Adrenal gland (tissue), 12 donors: ENCODE measurements around the gene CRTAP. TPM values are rescaled to one million over a fixed set of nuclear protein-coding genes. Genes with fewer than 3 reads are reported as not detected.

Experiments
- DNase-seq, 7 donors: peaks; one replicate each; pipeline ENCODE4 v3.0.0-alpha.2; 2019 to 2020
- H3K27ac ChIP-seq, 5 donors: fragments of 200-600 bp; sonication (generic) in 4 of 5; 1 replicate in 3 of 5; 2 replicates in 2 of 5; pipeline versions ENCODE4 v1.5.1 to v1.8.0; 2016 to 2020; ENCODE audit warnings: mild to moderate bottlenecking in 1 of 5
- H3K27me3 ChIP-seq: fragments of 200-600 bp; 2 replicates; pipeline ENCODE4 v1.8.0; 2021
- H3K36me3 ChIP-seq, 2 donors: fragments of 200-600 bp; replicated peaks in 1 of 2; 1 replicate in 1 of 2; 2 replicates in 1 of 2; pipeline versions ENCODE4 v1.5.1 to v1.8.0; 2018 to 2022
- H3K4me1 ChIP-seq, 2 donors: fragments of 200-600 bp; replicated peaks in 1 of 2; 1 replicate in 1 of 2; 2 replicates in 1 of 2; pipeline versions ENCODE4 v1.5.1 to v1.8.0; 2018 to 2021
- H3K4me3 ChIP-seq, 4 donors: fragments of 200-600 bp; sonication (generic) in 3 of 4; one replicate each; pipeline ENCODE4 v1.5.1; 2016 to 2018
- H3K9me3 ChIP-seq, 3 donors: fragments of 200-600 bp; sonication (generic) in 1 of 3; replicated peaks in 1 of 3; 1 replicate in 2 of 3; 2 replicates in 1 of 3; pipeline versions ENCODE4 v1.5.1 to v1.8.0; 2016 to 2021
- CTCF ChIP-seq, 6 experiments: fragments of 450-650 bp in 4 of 6; fragments of 200-600 bp in 2 of 6; sonication (generic) in 1 of 6; IDR thresholded peaks; 1 replicate in 5 of 6; 2 replicates in 1 of 6; pipeline versions ENCODE4 v1.5.1 to v1.8.0; 2016 to 2021; ENCODE audit warnings: antibody characterized with exemption in 6 of 6, mild to moderate bottlenecking in 2 of 6, moderate library complexity in 1 of 6
- POLR2A ChIP-seq, 2 donors: fragments of 450-650 bp; IDR thresholded peaks; one replicate each; pipeline ENCODE4 v1.6.1; 2017; ENCODE audit warnings: antibody characterized with exemption in 2 of 2, mild to moderate bottlenecking in 2 of 2, moderate library complexity in 1 of 2
- WGBS, 4 donors: extraction: QIAGEN DNeasy Blood & Tissue Kit in 2 of 4; methylation state at CpG; one replicate each; pipeline versions ENCODE4 v1.1.5 to v1.1.7; 2013 to 2017; 5-methylcytosine and 5-hydroxymethylcytosine counted together
- intact Hi-C, 2 donors: fragments of 100-400 bp; cut with DNase I; formaldehyde crosslinking; loops; one replicate each; pipeline versions ENCODE4 v1.14.1 to v1.15.0; 2022 to 2023
- polyA plus RNA-seq, 3 donors: library from polyadenylated mRNA; stranded (reverse); fragments of 200-250 nt in 2 of 3; fragments of 350-450 nt in 1 of 3; fragmentation: Illumina TruSeq in 1 of 3; extraction: RNeasy Lipid Tissue Mini Kit (QIAGEN cat#74804) in 1 of 3; gene quantifications; one replicate each; pipeline ENCODE4 v1.2.3, GENCODE V29; 2013 to 2014
- total RNA-seq, 9 donors: library from RNA; depleted of rRNA in 4 of 9; stranded (reverse); fragments of >200 nt in 4 of 9; fragments of 120-200 nt in 1 of 9; fragmentation: NEBNext Ultra II Directional in 1 of 9; extraction: Animal tissue kit (Norgen Biotek cat#: 25700) in 1 of 9; gene quantifications; one replicate each; pipeline versions ENCODE4 v1.1.0 to v1.2.4, GENCODE V29; 2013 to 2023
- donor health status: healthy with polysubstance abuse.
- donor health status: Bipolar disorder and iron deficiency.
- donor health status: DM: yes; HTN: yes; CAD: no.
- donor health status: DM: no; HTN: no; CAD: no.
- donor health status: DM: no; HTN: no; CAD: no.
- donor health status: DM: yes; HTN: yes; CAD: no.

The CRTAP gene
- total and polyA plus RNA-seq, 12 donors = 64.5 to 677 (median 282) TPM

- WGBS, 4 donors = 95 to 97% (median 96%) methylated on average over 11 of the region's 11 CpGs
- no peak for DNase-seq
- Histone ChIP-seq H3K27me3 (no peaks in the 10 kb centered on the region), H3K36me3 (peaks cover 0 to 14% of the 10 kb centered on the region in 2 donors), H3K4me1 (peaks cover 8 to 15% of the 10 kb centered on the region in 2 donors), H3K4me3 (no peak overlapping the region), H3K9me3 (no peaks in the 10 kb centered on the region), H3K27ac (no peak overlapping the region)
- TF ChIP-seq CTCF (IDR thresholded peaks at IDR 0.05) = no peak
- intact Hi-C loops = no loop called here
Measured at GRCh38 chr3:33093847-33094246, 20.0 kb upstream of the CRTAP start.

GRCh38 chr3:33095436-33095835, 18.4 kb upstream of the CRTAP start:
- 86 to 100% (median 91%) methylated on average over 2 of the region's 2 CpGs for WGBS, 4 donors
- intact Hi-C loops = no loop called here
- Histone ChIP-seq H3K9me3 (no peaks in the 10 kb centered on the region), H3K4me3 (peak overlapping the region in 2 of 4 donors; percentile 77 to 98), H3K27me3 (no peaks in the 10 kb centered on the region), H3K27ac (peak overlapping the region in 1 of 5 donors; percentile 97), H3K4me1 (peaks cover 8 to 15% of the 10 kb centered on the region in 2 donors), H3K36me3 (peaks cover 0 to 14% of the 10 kb centered on the region in 2 donors)
- no peak for DNase-seq
- no peak for TF ChIP-seq CTCF (IDR thresholded peaks at IDR 0.05)
- no peak for TF ChIP-seq POLR2A (IDR thresholded peaks at IDR 0.05)

GRCh38 chr3:33096093-33096868, 17.5 kb upstream of the CRTAP start:
- intact Hi-C loops = no loop called here
- peak overlapping the region; percentile 40 to 97 (median 95) for H3K27ac ChIP-seq
- WGBS, 4 donors = 0 to 2% (median 1%) methylated on average over 22 to 51 of the region's 51 CpGs
- H3K9me3 ChIP-seq = no peaks in the 10 kb centered on the region
- TF ChIP-seq POLR2A (IDR thresholded peaks at IDR 0.05) = no peak
- TF ChIP-seq CTCF (IDR thresholded peaks at IDR 0.05) = no peak
- peak; percentile 37 to 60 (median 50) for DNase-seq
- peaks cover 0 to 14% of the 10 kb centered on the region in 2 donors for H3K36me3 ChIP-seq
- no peaks in the 10 kb centered on the region for H3K27me3 ChIP-seq
- peaks cover 8 to 15% of the 10 kb centered on the region in 2 donors for H3K4me1 ChIP-seq
- H3K4me3 ChIP-seq = peak overlapping the region; percentile 77 to 98 (median 86)

GRCh38 chr3:33099109-33099645, 14.6 kb upstream of the CRTAP start:
- 70 to 91% (median 81%) methylated on average over 3 of the region's 3 CpGs for WGBS, 4 donors
- Histone ChIP-seq H3K9me3 (no peaks in the 10 kb centered on the region), H3K4me1 (peaks cover 8 to 15% of the 10 kb centered on the region in 2 donors), H3K27ac (no peak overlapping the region), H3K27me3 (no peaks in the 10 kb centered on the region), H3K36me3 (no peaks in the 10 kb centered on the region), H3K4me3 (no peak overlapping the region)
- DNase-seq = no peak
- intact Hi-C loops = no loop called here
- TF ChIP-seq CTCF (IDR thresholded peaks at IDR 0.05) = no peak
- no peak for TF ChIP-seq POLR2A (IDR thresholded peaks at IDR 0.05)
